ENCODE results near the gene CATSPER3.
A peak's percentile ranks its signal among the peaks of the same experiment; 100 is the strongest.

The CATSPER3 gene

DNA sequence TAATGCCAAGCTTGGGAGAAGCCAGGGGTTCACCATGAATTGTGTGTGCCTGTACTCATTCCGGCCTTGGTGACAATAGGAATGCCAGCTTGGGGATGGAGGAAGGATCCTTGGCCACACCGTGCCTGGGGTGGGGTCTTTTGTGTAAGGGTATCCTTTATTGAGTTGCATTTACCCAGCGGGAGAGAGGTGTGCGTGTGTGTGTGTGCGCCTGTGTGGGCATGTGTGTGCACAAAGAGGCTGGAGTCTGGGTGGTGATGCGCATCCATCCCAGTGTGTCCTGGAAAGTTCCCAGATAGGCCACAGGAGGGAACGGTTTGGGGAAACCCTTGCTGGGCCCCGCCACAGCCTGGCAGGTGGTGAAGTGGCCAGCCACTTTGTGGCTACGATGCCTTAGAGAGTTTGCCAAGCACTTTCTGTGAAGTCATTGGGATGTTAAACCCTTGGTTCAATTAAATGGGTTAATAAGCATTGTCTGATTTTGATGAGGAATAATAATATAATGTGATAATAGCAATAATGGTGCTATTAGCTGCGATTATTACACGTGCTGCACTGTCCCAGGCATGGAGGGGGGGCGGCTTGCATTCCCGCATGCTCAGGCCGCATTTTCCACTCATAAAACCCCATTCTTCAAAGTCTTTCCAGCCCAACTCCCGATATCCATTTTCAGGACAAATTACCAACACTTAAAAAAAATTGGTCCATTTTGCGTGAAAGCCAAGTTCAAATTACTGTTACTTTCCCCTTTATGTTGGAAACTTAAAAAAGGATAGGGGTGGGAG lies 52.6 kb downstream of the CATSPER3 start:
- no peak overlapping the region for H3K27ac ChIP-seq
- H3K36me3 ChIP-seq: no peaks in the 10 kb centered on the region
- H3K4me1 ChIP-seq: no peaks in the 10 kb centered on the region
- H3K27me3 ChIP-seq: no peaks in the 10 kb centered on the region
- H3K9me3 ChIP-seq (replicated peaks in 1 of 11): no peaks in the 10 kb centered on the region
- no peak overlapping the region for H3K9ac ChIP-seq
- no peak for TF ChIP-seq Cebpa-rat (IDR thresholded peaks at IDR 0.05)
- no peak overlapping the region for H3K4me2 ChIP-seq
- no peaks in the 10 kb centered on the region for H4K20me1 ChIP-seq
- H3K4me3 ChIP-seq: no peak overlapping the region

DNA sequence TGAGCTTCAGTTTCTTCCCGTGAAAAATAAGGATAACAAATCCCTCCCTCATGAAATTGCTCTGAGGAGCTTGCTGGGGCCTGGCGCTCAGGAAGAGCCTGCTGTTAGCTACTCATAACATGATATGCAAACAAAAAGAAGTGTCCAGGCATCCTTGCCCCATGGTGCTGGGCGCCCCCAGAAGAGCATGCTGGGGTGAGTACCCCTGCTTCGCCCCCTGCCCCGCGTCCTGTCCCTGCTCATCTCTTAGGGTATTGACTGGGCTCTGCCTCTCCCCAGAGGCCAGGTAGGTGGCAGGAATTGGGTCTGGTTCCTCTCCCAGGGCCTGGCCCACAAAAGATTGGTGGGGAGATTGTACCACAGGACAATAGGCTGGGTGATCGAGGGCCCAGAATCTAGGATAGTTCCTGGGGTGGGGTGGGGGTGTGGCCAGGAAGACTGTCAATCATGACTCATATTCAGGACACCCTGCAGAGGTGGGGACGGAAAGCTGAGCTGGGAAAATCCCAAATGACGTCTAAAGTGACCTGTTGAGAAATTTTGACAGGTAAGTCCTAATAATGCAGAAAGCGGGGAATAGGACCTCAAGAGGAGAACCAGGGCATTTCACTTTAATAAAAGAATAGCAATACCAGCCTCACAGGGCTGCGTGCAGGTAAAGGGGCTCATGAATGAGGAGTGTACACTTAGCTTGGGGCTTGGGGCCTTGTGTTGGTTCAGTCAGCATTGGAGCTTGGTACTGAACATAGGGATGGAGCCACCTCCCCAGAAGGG lies 57.4 kb downstream of the CATSPER3 start:
- no peak overlapping the region for H3K9ac ChIP-seq
- no peak overlapping the region for H3K4me2 ChIP-seq
- no peaks in the 10 kb centered on the region for H3K36me3 ChIP-seq
- H3K27ac ChIP-seq: no peak overlapping the region
- H3K4me3 ChIP-seq: no peak overlapping the region
- H3K4me1 ChIP-seq: no peaks in the 10 kb centered on the region
- peaks cover 18 to 26% (median 24%) of the 10 kb centered on the region in 11 experiments for H3K9me3 ChIP-seq (replicated peaks in 1 of 11)
- TF ChIP-seq Cebpa-rat (IDR thresholded peaks at IDR 0.05): no peak
- H4K20me1 ChIP-seq: peaks cover 0 to 24% (median 3%) of the 10 kb centered on the region in 11 experiments; a peak in 11 of 22 replicates
- H3K27me3 ChIP-seq: peaks cover 34 to 42% (median 40%) of the 10 kb centered on the region in 11 experiments

GRCh38 chr5:135025730-135026644 lies 58.3 kb downstream of the CATSPER3 start:
- Histone ChIP-seq H3K4me1 (no peaks in the 10 kb centered on the region), H3K27me3 (peaks cover 43 to 51% (median 48%) of the 10 kb centered on the region in 11 experiments), H3K9me3 (replicated peaks in 1 of 11) (peaks cover 26 to 34% (median 32%) of the 10 kb centered on the region in 11 experiments), H3K9ac (no peak overlapping the region), H3K36me3 (no peaks in the 10 kb centered on the region), H3K4me2 (no peak overlapping the region), H3K27ac (no peak overlapping the region), H3K4me3 (no peak overlapping the region), H4K20me1 (peaks cover 0 to 30% (median 11%) of the 10 kb centered on the region in 11 experiments; a peak in 14 of 22 replicates)
- no peak for TF ChIP-seq Cebpa-rat (IDR thresholded peaks at IDR 0.05)

GRCh38 chr5:135026645-135027265 lies 59.0 kb downstream of the CATSPER3 start:
- Histone ChIP-seq H3K36me3 (no peaks in the 10 kb centered on the region), H4K20me1 (peaks cover 0 to 38% (median 17%) of the 10 kb centered on the region in 11 experiments; a peak in 15 of 22 replicates), H3K9me3 (replicated peaks in 1 of 11) (peaks cover 26 to 37% (median 32%) of the 10 kb centered on the region in 11 experiments), H3K27me3 (peaks cover 51 to 58% (median 56%) of the 10 kb centered on the region in 11 experiments), H3K4me3 (no peak overlapping the region), H3K4me1 (no peaks in the 10 kb centered on the region), H3K27ac (no peak overlapping the region), H3K9ac (no peak overlapping the region), H3K4me2 (no peak overlapping the region)
- no peak for TF ChIP-seq Cebpa-rat (IDR thresholded peaks at IDR 0.05)

GRCh38 chr5:135027266-135027696 lies 59.6 kb downstream of the CATSPER3 start:
- no peak overlapping the region for H3K27ac ChIP-seq
- H3K36me3 ChIP-seq: no peaks in the 10 kb centered on the region
- H4K20me1 ChIP-seq: peaks cover 0 to 42% (median 19%) of the 10 kb centered on the region in 11 experiments; a peak in 15 of 22 replicates
- no peak overlapping the region for H3K4me3 ChIP-seq
- no peak for TF ChIP-seq Cebpa-rat (IDR thresholded peaks at IDR 0.05)
- H3K4me2 ChIP-seq: no peak overlapping the region
- H3K9ac ChIP-seq: no peak overlapping the region
- H3K9me3 ChIP-seq (replicated peaks in 1 of 11): peaks cover 26 to 37% (median 32%) of the 10 kb centered on the region in 11 experiments
- no peaks in the 10 kb centered on the region for H3K4me1 ChIP-seq
- peaks cover 56 to 64% (median 61%) of the 10 kb centered on the region in 11 experiments for H3K27me3 ChIP-seq

DNA sequence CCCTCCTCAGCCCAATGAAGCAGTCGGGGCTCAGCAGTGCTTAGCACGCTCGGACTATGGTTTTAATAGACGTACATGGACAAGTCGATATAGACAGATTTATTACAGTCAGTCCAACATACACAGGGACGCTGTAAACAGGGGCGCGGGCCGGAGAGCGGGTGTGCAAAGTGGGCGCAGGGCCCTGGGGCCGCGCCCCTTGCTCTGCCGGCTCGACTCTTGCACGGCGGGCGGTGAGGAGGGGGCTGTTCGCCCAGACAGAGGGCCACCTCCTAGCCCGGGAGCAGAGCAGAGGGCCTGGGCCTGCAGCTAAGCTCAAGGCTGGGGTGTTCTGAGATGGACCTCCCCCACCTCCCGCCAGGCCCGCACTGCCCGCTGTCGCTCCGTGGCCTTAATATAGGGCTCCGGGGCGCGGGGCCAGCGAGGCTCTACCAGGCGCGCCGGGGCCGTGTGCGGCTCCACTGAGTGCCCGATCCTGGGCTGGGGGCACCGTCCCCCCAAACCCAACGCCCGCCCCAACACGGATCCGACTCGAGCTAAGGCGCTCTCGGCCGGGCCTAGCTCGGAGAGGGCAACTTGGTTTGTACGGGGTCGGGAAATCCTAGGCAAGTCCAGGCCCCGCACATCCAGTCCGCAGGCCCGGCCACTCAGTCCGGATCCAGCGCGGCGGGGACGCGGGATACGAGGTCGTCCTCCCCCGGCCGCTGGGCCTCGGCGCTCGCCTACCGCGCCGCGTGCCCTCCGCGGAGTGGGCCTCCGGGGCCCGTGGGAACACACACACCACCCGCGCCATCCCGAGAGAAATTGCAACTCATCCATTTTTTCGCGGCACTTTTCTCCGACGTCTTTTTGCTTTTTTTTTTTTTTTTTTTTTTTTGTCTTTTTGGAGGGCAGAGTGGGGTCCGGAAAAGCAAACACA lies 60.2 kb downstream of the CATSPER3 start:
- Histone ChIP-seq H3K4me1 (no peaks in the 10 kb centered on the region), H3K27me3 (peaks cover 63 to 70% (median 68%) of the 10 kb centered on the region in 11 experiments), H3K4me2 (no peak overlapping the region), H3K9ac (no peak overlapping the region), H4K20me1 (peaks cover 0 to 46% (median 20%) of the 10 kb centered on the region in 11 experiments; a peak in 15 of 22 replicates), H3K36me3 (no peaks in the 10 kb centered on the region), H3K9me3 (replicated peaks in 1 of 11) (peaks cover 26 to 40% (median 32%) of the 10 kb centered on the region in 11 experiments), H3K27ac (no peak overlapping the region), H3K4me3 (no peak overlapping the region)
- no peak for TF ChIP-seq Cebpa-rat (IDR thresholded peaks at IDR 0.05)

DNA sequence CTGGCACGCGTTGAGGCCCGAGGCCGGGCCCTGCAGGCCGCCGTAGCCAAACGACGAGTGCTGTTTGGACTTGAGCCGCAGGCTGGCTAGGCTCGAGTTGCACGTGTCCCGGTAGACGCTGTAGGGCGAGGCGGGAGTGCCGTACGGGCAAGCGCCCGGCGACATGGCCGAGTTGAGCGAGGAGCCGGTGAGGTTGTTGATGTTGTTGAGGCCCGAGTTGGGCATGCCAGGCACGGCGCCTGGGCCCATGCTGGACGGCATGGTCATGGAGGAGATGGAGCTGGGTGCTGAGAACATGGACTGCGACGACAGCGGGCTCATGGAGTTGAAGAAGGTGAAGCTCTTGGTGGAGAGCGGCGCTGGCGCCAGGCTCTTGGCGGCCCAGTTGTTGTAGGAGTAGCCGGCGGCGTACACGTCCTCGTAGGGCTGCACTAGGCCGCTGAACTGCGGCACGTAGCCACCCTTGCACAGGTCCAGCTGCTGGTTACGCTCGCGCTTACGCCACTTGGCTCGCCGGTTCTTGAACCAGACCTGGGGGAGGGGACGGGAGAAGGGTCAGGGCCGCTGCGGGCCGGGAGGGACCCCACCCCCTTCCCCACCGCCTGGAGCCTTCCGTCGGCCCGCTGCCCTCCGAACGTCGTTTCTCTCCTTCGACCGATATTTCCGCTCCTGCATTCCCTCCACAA lies 61.2 kb downstream of the CATSPER3 start:
- no peaks in the 10 kb centered on the region for H3K36me3 ChIP-seq
- H4K20me1 ChIP-seq: peaks cover 0 to 55% (median 30%) of the 10 kb centered on the region in 11 experiments; a peak in 16 of 22 replicates
- no peak overlapping the region for H3K4me2 ChIP-seq
- no peak for TF ChIP-seq Cebpa-rat (IDR thresholded peaks at IDR 0.05)
- no peak overlapping the region for H3K9ac ChIP-seq
- peaks cover 26 to 46% (median 32%) of the 10 kb centered on the region in 11 experiments for H3K9me3 ChIP-seq (replicated peaks in 1 of 11)
- no peak overlapping the region for H3K27ac ChIP-seq
- peaks cover 0 to 8% (median 6%) of the 10 kb centered on the region in 10 experiments; a peak in 16 of 20 replicates for H3K4me1 ChIP-seq
- H3K4me3 ChIP-seq: peak overlapping the region in 2 of 10 experiments; percentile 3 to 5; a peak in 1 of 20 replicates
- H3K27me3 ChIP-seq: peaks cover 72 to 80% (median 78%) of the 10 kb centered on the region in 11 experiments
